Karpas-422 (cell line): ENCODE measurements around the gene TMEM59L. TPM values are rescaled to one million over a fixed set of nuclear protein-coding genes. Genes with fewer than 3 reads are reported as not detected.

ENCODE experiments used
- DNase-seq: peaks from one replicate; pipeline ENCODE4 v3.0.0-alpha.2; 2015
- H2AFZ ChIP-seq: fragments of 200-600 bp; sonication (generic); 2 replicates; pipeline ENCODE4 v1.6.1; 2014; ENCODE audit warnings: antibody characterized with exemption, low read length, mixed read lengths
- H3K27ac ChIP-seq: fragments of 200-600 bp; sonication (generic); 2 replicates; pipeline ENCODE4 v1.5.1; 2014; ENCODE audit warnings: mild to moderate bottlenecking, low read length, moderate library complexity
- H3K27me3 ChIP-seq: fragments of 200-600 bp; sonication (generic); 2 replicates; pipeline ENCODE4 v1.6.1; 2014; ENCODE audit warnings: low read length, mixed read lengths
- H3K36me3 ChIP-seq: fragments of 200-600 bp; sonication (generic); 2 replicates; pipeline ENCODE4 v1.6.1; 2014; ENCODE audit warnings: low read length, mixed read lengths; ENCODE audit not compliant: insufficient read depth
- H3K4me1 ChIP-seq: fragments of 200-600 bp; sonication (generic); 2 replicates; pipeline ENCODE4 v1.6.1; 2014; ENCODE audit warnings: mild to moderate bottlenecking, low read length, mixed read lengths
- H3K4me2 ChIP-seq: fragments of 200-600 bp; sonication (generic); 2 replicates; pipeline ENCODE4 v1.6.1; 2014; ENCODE audit warnings: low read length, low read depth, mild to moderate bottlenecking; ENCODE audit not compliant: poor library complexity, severe bottlenecking
- H3K4me3 ChIP-seq: fragments of 200-600 bp; sonication (generic); 2 replicates; pipeline ENCODE4 v1.5.1; 2014; ENCODE audit warnings: mild to moderate bottlenecking, antibody characterized with exemption, low read length, mixed read lengths
- H3K79me2 ChIP-seq: fragments of 200-600 bp; sonication (generic); 2 replicates; pipeline ENCODE4 v1.6.1; 2014; ENCODE audit warnings: mild to moderate bottlenecking, low read length, mixed read lengths
- H3K9ac ChIP-seq: fragments of 200-600 bp; sonication (generic); 2 replicates; pipeline ENCODE4 v1.6.0; 2014; ENCODE audit warnings: low read length
- H3K9me2 ChIP-seq: fragments of 200-600 bp; sonication (generic), shearing (Covaris generic); replicated peaks from 2 replicates; pipeline ENCODE4 v1.6.0; 2014; ENCODE audit warnings: mild to moderate bottlenecking, low read length, moderate library complexity; ENCODE audit not compliant: insufficient read depth
- H3K9me3 ChIP-seq: fragments of 300-700, 200-600 bp; sonication (generic); 2 replicates; pipeline ENCODE4 v1.6.1; 2014; ENCODE audit warnings: low read length, mixed read lengths
- H4K20me1 ChIP-seq: fragments of 200-600 bp; sonication (generic); 2 replicates; pipeline ENCODE4 v1.6.1; 2014; ENCODE audit warnings: mild to moderate bottlenecking, antibody characterized with exemption, low read length, low read depth; ENCODE audit not compliant: insufficient read depth
- total RNA-seq: library from RNA; depleted of rRNA; stranded (reverse); fragments of >200 nt; shearing (Covaris generic); gene quantifications from 2 replicates; pipeline ENCODE4 v1.2.3, GENCODE V29; 2014; ENCODE audit warnings: low replicate concordance

The TMEM59L gene
- total RNA-seq, 1 experiment from 2014 or later: 2.5 TPM

- no peak overlapping the region for H3K9ac ChIP-seq
- no peaks in the 10 kb centered on the region for H3K27me3 ChIP-seq
- no peak for DNase-seq
- H2AFZ ChIP-seq: no peak overlapping the region
- H3K4me3 ChIP-seq: no peak overlapping the region
- H4K20me1 ChIP-seq: no peaks in the 10 kb centered on the region
- H3K4me1 ChIP-seq: peaks cover 3% of the 10 kb centered on the region; the same call in 1 of the 2 replicates
- H3K9me3 ChIP-seq: no peaks in the 10 kb centered on the region
- no peaks in the 10 kb centered on the region for H3K36me3 ChIP-seq
- no peaks in the 10 kb centered on the region for H3K79me2 ChIP-seq
- no peak overlapping the region for H3K4me2 ChIP-seq
- no peak overlapping the region for H3K27ac ChIP-seq
- no peaks in the 10 kb centered on the region for H3K9me2 ChIP-seq
Observed at GRCh38 chr19:18618236-18618635, 5.6 kb downstream of the TMEM59L start.

GRCh38 chr19:18620311-18620710 lies 7.6 kb downstream of the TMEM59L start:
- no peaks in the 10 kb centered on the region for H3K79me2 ChIP-seq
- no peaks in the 10 kb centered on the region for H3K27me3 ChIP-seq

GRCh38 chr19:18620902-18621301 lies 8.2 kb downstream of the TMEM59L start:
- H3K4me2 ChIP-seq: no peak overlapping the region
- no peaks in the 10 kb centered on the region for H3K79me2 ChIP-seq
- peaks cover 3% of the 10 kb centered on the region; the same call in 1 of the 2 replicates for H3K4me1 ChIP-seq
- H3K4me3 ChIP-seq: no peak overlapping the region
- DNase-seq: no peak
- H3K36me3 ChIP-seq: no peaks in the 10 kb centered on the region
- H4K20me1 ChIP-seq: no peaks in the 10 kb centered on the region
- no peak overlapping the region for H3K27ac ChIP-seq
- H2AFZ ChIP-seq: no peak overlapping the region
- no peaks in the 10 kb centered on the region for H3K27me3 ChIP-seq
- no peaks in the 10 kb centered on the region for H3K9me3 ChIP-seq
- no peak overlapping the region for H3K9ac ChIP-seq
- no peaks in the 10 kb centered on the region for H3K9me2 ChIP-seq

More at GRCh38 chr19:18620311-18620710, 7.6 kb downstream of the TMEM59L start:
- Histone ChIP-seq H3K9me3 (no peaks in the 10 kb centered on the region), H3K27ac (no peak overlapping the region), H3K36me3 (no peaks in the 10 kb centered on the region), H4K20me1 (no peaks in the 10 kb centered on the region), H3K4me1 (peaks cover 3% of the 10 kb centered on the region; the same call in 1 of the 2 replicates), H3K4me3 (no peak overlapping the region), H3K9ac (no peak overlapping the region), H2AFZ (no peak overlapping the region), H3K4me2 (no peak overlapping the region), H3K9me2 (no peaks in the 10 kb centered on the region)
- no peak for DNase-seq

- Histone ChIP-seq H3K9me2 (no peaks in the 10 kb centered on the region), H3K4me3 (no peak overlapping the region), H3K36me3 (no peaks in the 10 kb centered on the region), H3K4me2 (no peak overlapping the region), H3K9me3 (no peaks in the 10 kb centered on the region), H4K20me1 (no peaks in the 10 kb centered on the region), H3K9ac (no peak overlapping the region), H2AFZ (no peak overlapping the region), H3K27me3 (no peaks in the 10 kb centered on the region), H3K4me1 (no peaks in the 10 kb centered on the region), H3K79me2 (no peaks in the 10 kb centered on the region), H3K27ac (no peak overlapping the region)
- DNase-seq: no peak
Observed at GRCh38 chr19:18626906-18627305, 14.2 kb downstream of the TMEM59L start.

- Histone ChIP-seq H3K9ac (no peak overlapping the region), H3K9me3 (no peaks in the 10 kb centered on the region), H3K36me3 (no peaks in the 10 kb centered on the region), H3K27ac (no peak overlapping the region), H3K79me2 (no peaks in the 10 kb centered on the region), H3K4me3 (no peak overlapping the region), H4K20me1 (no peaks in the 10 kb centered on the region), H3K27me3 (no peaks in the 10 kb centered on the region), H3K4me1 (no peaks in the 10 kb centered on the region), H2AFZ (no peak overlapping the region), H3K4me2 (no peak overlapping the region), H3K9me2 (no peaks in the 10 kb centered on the region)
- no peak for DNase-seq
Observed at GRCh38 chr19:18629166-18630088, 16.8 kb downstream of the TMEM59L start.

- H3K9ac ChIP-seq: no peak overlapping the region
- no peak for DNase-seq
- H3K4me3 ChIP-seq: no peak overlapping the region
- H3K9me2 ChIP-seq: no peaks in the 10 kb centered on the region
- H2AFZ ChIP-seq: no peak overlapping the region
- peaks cover 16% of the 10 kb centered on the region for H3K4me1 ChIP-seq
- H3K9me3 ChIP-seq: no peaks in the 10 kb centered on the region
- no peaks in the 10 kb centered on the region for H3K36me3 ChIP-seq
- no peaks in the 10 kb centered on the region for H3K27me3 ChIP-seq
- no peak overlapping the region for H3K4me2 ChIP-seq
- peaks cover 14% of the 10 kb centered on the region; the same call in 1 of the 2 replicates for H3K79me2 ChIP-seq
- H3K27ac ChIP-seq: no peak overlapping the region
- H4K20me1 ChIP-seq: no peaks in the 10 kb centered on the region; the same call in 1 of the 2 replicates
Observed at GRCh38 chr19:18633321-18633720, 20.7 kb downstream of the TMEM59L start.

- Histone ChIP-seq H3K9ac (no peak overlapping the region), H2AFZ (no peak overlapping the region), H3K4me3 (no peak overlapping the region), H3K4me2 (no peak overlapping the region), H4K20me1 (no peaks in the 10 kb centered on the region; the same call in 1 of the 2 replicates), H3K36me3 (no peaks in the 10 kb centered on the region), H3K9me2 (no peaks in the 10 kb centered on the region), H3K4me1 (peaks cover 16% of the 10 kb centered on the region), H3K9me3 (no peaks in the 10 kb centered on the region), H3K27ac (no peak overlapping the region), H3K79me2 (peaks cover 15% of the 10 kb centered on the region; the same call in 1 of the 2 replicates), H3K27me3 (no peaks in the 10 kb centered on the region)
- DNase-seq: no peak
Observed at GRCh38 chr19:18634612-18635297, 22.1 kb downstream of the TMEM59L start.

- Histone ChIP-seq H3K4me3 (no peak overlapping the region), H3K36me3 (no peaks in the 10 kb centered on the region), H4K20me1 (no peaks in the 10 kb centered on the region; the same call in 1 of the 2 replicates), H3K4me1 (peaks cover 16% of the 10 kb centered on the region), H3K9ac (no peak overlapping the region), H3K9me3 (no peaks in the 10 kb centered on the region), H3K4me2 (no peak overlapping the region), H3K79me2 (peaks cover 15% of the 10 kb centered on the region; the same call in 1 of the 2 replicates), H3K27ac (no peak overlapping the region), H2AFZ (no peak overlapping the region), H3K9me2 (no peaks in the 10 kb centered on the region), H3K27me3 (no peaks in the 10 kb centered on the region)
- no peak for DNase-seq
Observed at GRCh38 chr19:18635831-18636182, 23.1 kb downstream of the TMEM59L start.
